ENCODE data around the gene RPA3. TPM values are rescaled to one million over a fixed set of nuclear protein-coding genes. Genes with fewer than 3 reads are reported as not detected.

Gene RPA3
- total RNA-seq, 1 donor from 2014 or later, result 18.2 TPM

DNA sequence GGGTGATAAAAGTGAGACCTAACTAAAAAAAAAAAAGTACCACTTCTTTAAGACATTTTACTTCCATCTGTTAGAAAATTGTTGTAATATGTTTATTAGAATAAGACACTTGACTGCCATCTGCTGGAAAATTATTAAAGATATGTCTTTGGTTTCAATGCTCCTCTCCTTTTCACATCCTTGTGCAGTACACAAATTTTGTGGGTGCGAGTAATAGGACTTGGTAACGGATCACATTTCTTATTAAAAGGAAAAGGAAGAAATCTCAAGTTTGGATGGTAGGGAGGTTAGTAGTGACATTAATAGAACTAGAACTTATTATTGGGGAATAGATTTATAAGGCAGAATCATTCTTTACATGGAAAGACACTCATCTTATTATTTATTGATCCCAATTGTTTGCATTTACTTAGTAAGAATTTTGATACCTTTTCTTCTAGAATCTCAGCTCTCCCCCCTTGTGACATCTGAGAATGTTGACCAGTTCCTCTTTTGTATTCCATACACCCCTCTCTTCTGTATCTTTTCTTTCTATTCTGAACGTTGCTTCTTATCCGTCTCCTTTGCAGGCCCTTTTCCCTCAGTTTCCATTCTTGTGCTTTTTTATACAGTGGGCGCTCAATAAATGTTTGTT, 43.0 kb upstream of the RPA3 start:
- Histone ChIP-seq H3K36me3 (ENCODE audit: control insufficient read depth, insufficient read depth, low read length) (no peaks in the 10 kb centered on the region), H3K4me3 (ENCODE audit: low read depth, low read length) (peak overlapping the region; percentile 30), H3K27me3 (ENCODE audit: control insufficient read depth, insufficient read depth, low read length) (no peaks in the 10 kb centered on the region)
- DNase-seq (ENCODE audit: low read depth) (peak; percentile 61), FAIRE-seq (no peak)
- TF ChIP-seq, protein P1, sequence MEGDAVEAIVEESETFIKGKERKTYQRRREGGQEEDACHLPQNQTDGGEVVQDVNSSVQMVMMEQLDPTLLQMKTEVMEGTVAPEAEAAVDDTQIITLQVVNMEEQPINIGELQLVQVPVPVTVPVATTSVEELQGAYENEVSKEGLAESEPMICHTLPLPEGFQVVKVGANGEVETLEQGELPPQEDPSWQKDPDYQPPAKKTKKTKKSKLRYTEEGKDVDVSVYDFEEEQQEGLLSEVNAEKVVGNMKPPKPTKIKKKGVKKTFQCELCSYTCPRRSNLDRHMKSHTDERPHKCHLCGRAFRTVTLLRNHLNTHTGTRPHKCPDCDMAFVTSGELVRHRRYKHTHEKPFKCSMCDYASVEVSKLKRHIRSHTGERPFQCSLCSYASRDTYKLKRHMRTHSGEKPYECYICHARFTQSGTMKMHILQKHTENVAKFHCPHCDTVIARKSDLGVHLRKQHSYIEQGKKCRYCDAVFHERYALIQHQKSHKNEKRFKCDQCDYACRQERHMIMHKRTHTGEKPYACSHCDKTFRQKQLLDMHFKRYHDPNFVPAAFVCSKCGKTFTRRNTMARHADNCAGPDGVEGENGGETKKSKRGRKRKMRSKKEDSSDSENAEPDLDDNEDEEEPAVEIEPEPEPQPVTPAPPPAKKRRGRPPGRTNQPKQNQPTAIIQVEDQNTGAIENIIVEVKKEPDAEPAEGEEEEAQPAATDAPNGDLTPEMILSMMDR (IDR thresholded peaks at IDR 0.05; ENCODE audit: insufficient read depth, low read length, severe bottlenecking), result peak; percentile 13

DNA sequence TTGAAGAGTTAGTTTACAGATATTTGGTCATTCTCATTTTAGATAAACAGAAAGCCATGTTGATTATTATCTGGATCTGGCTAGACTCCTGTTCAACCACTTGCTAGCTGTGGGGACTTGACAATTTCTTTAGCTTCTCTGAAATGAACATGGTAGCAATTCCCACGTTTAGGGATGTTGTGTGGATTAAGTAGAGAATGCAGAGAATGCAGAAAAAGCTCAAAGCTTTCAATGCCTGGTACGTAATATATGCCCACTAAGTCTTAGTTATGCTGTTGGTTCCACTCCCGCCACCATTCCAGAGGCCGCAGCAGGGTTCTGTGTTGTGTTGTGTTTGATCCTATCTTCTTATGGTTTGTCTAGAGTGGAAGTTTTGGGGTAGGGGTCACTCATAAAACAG, 39.2 kb upstream of the RPA3 start:
- H3K4me3 ChIP-seq (ENCODE audit: low read depth, low read length), result no peak overlapping the region
- FAIRE-seq (no peak), DNase-seq (ENCODE audit: low read depth) (no peak)
- TF ChIP-seq, protein P1 (IDR thresholded peaks at IDR 0.05; ENCODE audit: insufficient read depth, low read length, severe bottlenecking), result no peak
- no peaks in the 10 kb centered on the region for H3K36me3 ChIP-seq (ENCODE audit: control insufficient read depth, insufficient read depth, low read length)
- H3K27me3 ChIP-seq (ENCODE audit: control insufficient read depth, insufficient read depth, low read length), result no peaks in the 10 kb centered on the region

DNA sequence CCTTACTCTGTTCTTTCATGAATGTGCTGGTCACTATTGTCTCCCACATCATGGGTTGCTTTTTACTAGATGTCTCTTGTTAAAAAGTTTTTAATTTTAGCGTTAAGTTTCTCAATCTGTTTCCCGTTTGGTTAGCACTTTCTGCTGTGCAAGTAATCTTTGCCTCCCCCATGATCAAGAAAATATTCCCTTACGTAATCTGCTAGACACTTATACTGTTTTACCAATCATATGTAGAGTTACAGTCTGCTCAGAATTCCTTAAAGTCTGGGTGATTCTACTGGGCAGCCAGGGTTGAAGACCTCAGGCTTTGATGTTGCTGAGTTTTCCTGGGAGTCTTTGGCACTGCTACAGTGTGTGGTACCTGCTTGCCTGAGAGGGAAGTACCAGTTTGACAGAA, 38.2 kb upstream of the RPA3 start:
- H3K27me3 ChIP-seq (ENCODE audit: control insufficient read depth, insufficient read depth, low read length), result no peaks in the 10 kb centered on the region
- H3K4me3 ChIP-seq (ENCODE audit: low read depth, low read length), result no peak overlapping the region
- FAIRE-seq (no peak), DNase-seq (ENCODE audit: low read depth) (no peak)
- H3K36me3 ChIP-seq (ENCODE audit: control insufficient read depth, insufficient read depth, low read length), result no peaks in the 10 kb centered on the region
- TF ChIP-seq, protein P1 (IDR thresholded peaks at IDR 0.05; ENCODE audit: insufficient read depth, low read length, severe bottlenecking), result no peak

DNA sequence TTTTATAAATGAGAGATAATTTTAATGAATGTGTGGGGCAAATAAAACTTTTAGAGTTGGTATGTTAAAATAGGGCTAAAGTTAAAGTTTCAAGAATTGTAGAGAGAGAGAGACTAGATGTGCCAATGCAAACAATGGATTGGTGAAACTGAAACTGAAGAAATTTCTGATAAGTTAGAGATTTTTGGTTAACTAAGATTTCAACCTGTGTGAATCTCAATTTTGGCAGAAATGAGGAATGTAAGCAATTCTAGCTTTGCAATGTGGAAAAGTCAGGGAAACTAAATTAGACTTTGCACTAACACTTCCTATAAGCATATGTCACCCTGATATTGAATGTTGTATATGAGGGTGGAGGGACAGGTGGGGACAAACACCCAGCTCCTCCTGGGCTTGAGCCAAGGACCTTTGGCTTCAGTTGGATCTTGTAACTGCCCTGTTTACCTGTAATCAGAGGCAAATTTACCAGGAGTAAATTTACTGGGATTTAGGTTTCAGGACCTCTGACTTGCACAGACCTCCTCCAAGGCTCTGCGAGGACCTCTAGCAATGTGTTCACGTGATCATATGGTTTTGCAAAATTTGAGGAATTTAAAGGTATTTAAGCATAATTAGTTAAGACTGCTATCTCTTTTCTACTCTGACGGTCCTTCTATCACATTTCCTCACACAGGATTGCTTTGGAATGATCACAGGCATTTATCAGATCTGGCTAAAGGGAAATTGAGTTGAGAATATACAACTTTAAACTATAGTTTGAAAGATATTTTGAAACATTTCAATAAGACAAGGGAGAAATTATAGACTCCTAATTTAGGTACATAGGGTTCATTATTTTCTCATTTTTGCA, 33.1 kb upstream of the RPA3 start:
- no peaks in the 10 kb centered on the region for H3K36me3 ChIP-seq (ENCODE audit: control insufficient read depth, insufficient read depth, low read length)
- FAIRE-seq (no peak), DNase-seq (ENCODE audit: low read depth) (no peak)
- no peaks in the 10 kb centered on the region for H3K27me3 ChIP-seq (ENCODE audit: control insufficient read depth, insufficient read depth, low read length)
- H3K4me3 ChIP-seq (ENCODE audit: low read depth, low read length), result no peak overlapping the region
- TF ChIP-seq, protein P1 (IDR thresholded peaks at IDR 0.05; ENCODE audit: insufficient read depth, low read length, severe bottlenecking), result no peak

DNA sequence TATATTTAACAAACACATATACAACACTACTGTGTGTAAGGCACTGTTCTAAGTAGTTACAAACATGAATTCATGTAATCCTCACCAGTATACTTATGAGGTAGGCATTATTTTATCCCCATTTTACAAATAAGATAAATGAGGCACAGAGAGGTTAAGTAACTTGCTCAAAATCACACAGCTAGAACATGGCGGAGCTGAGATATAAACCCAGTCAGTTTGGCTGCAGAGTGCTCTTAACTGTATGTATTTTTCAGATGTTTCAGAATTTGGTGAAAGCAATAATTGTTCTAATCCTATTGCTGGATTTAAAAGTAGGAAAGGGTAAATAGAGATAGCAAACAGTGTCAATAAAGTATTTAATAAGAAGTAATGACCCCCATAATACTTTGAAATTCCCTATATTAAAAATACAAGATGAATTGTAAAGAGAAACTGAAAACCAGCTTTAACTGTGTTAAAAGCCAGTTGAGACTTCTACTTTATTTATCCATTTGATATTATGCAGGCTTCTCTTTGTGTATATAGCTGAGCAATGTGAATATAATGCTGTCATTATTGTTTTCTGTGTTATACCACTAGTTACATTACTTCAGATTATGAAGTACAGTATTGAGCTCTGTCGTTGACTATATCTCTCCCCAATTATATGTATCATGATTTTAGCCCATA, 32.3 kb upstream of the RPA3 start:
- FAIRE-seq (no peak), DNase-seq (ENCODE audit: low read depth) (no peak)
- TF ChIP-seq, protein P1 (IDR thresholded peaks at IDR 0.05; ENCODE audit: insufficient read depth, low read length, severe bottlenecking), result no peak
- Histone ChIP-seq H3K36me3 (ENCODE audit: control insufficient read depth, insufficient read depth, low read length) (no peaks in the 10 kb centered on the region), H3K27me3 (ENCODE audit: control insufficient read depth, insufficient read depth, low read length) (no peaks in the 10 kb centered on the region), H3K4me3 (ENCODE audit: low read depth, low read length) (no peak overlapping the region)

Measured in bronchial epithelial cell (primary cell).